Trophoblast cell (in vitro differentiated cells and primary cell): ENCODE data around the gene VENTX.

Experiments
- DNase-seq, 2 donors: peaks; one replicate each; pipeline ENCODE4 v3.0.0-alpha.2; 2016
- H2AFZ ChIP-seq: 2 replicates; pipeline ENCODE4 v1.6.1; 2013; ENCODE audit warnings: low read length, moderate library complexity, mild to moderate bottlenecking; ENCODE audit not compliant: insufficient read depth, poor library complexity
- H2AK5ac ChIP-seq: 2 replicates; pipeline ENCODE4 v1.6.1; 2013; ENCODE audit warnings: mild to moderate bottlenecking, low read length
- H2BK120ac ChIP-seq: 2 replicates; pipeline ENCODE4 v1.6.1; 2013; ENCODE audit warnings: low read length, mild to moderate bottlenecking, moderate library complexity; ENCODE audit not compliant: insufficient read depth, poor library complexity
- H2BK12ac ChIP-seq: 2 replicates; pipeline ENCODE4 v1.6.1; 2013; ENCODE audit warnings: mild to moderate bottlenecking, low read length, moderate library complexity
- H2BK5ac ChIP-seq: 2 replicates; pipeline ENCODE4 v1.6.1; 2013; ENCODE audit warnings: low read length, low read depth, moderate library complexity, mild to moderate bottlenecking; ENCODE audit not compliant: poor library complexity
- H3K14ac ChIP-seq: 2 replicates; pipeline ENCODE4 v1.6.1; 2013; ENCODE audit warnings: mild to moderate bottlenecking, low read length
- H3K18ac ChIP-seq: 2 replicates; pipeline ENCODE4 v1.6.1; 2013; ENCODE audit warnings: mild to moderate bottlenecking, low read length
- H3K23ac ChIP-seq: 2 replicates; pipeline ENCODE4 v1.6.1; 2013; ENCODE audit warnings: low read length
- H3K27ac ChIP-seq: 2 replicates; pipeline ENCODE4 v1.5.1; 2013; ENCODE audit warnings: low read depth, mild to moderate bottlenecking, inconsistent platforms, low read length, moderate library complexity
- H3K27me3 ChIP-seq: 2 replicates; pipeline ENCODE4 v1.6.1; 2013; ENCODE audit warnings: inconsistent platforms, mild to moderate bottlenecking, low read length, moderate library complexity; ENCODE audit not compliant: insufficient read depth
- H3K36me3 ChIP-seq, 2 experiments: 1 replicate in 1 of 2; 2 replicates in 1 of 2; pipeline ENCODE4 v1.6.1; 2013; ENCODE audit warnings: low read length in 2 of 2, mild to moderate bottlenecking in 2 of 2, moderate library complexity in 1 of 2; ENCODE audit not compliant: insufficient read depth in 2 of 2, control insufficient read depth in 1 of 2
- H3K4ac ChIP-seq: 2 replicates; pipeline ENCODE4 v1.6.1; 2013; ENCODE audit warnings: low read depth, mild to moderate bottlenecking, low read length, moderate library complexity
- H3K4me1 ChIP-seq, 2 experiments: 1 replicate in 1 of 2; 2 replicates in 1 of 2; pipeline ENCODE4 v1.6.1; 2013; ENCODE audit warnings: low read length in 2 of 2, mild to moderate bottlenecking in 2 of 2, moderate library complexity in 1 of 2; ENCODE audit not compliant: insufficient read depth in 2 of 2, control insufficient read depth in 1 of 2
- H3K4me2 ChIP-seq: 2 replicates; pipeline ENCODE4 v1.6.1; 2013; ENCODE audit warnings: inconsistent platforms, mild to moderate bottlenecking, low read length, moderate library complexity
- H3K4me3 ChIP-seq: 2 replicates; pipeline ENCODE4 v1.5.1; 2013; ENCODE audit warnings: mild to moderate bottlenecking, low read depth, low read length, inconsistent platforms
- H3K79me1 ChIP-seq: one replicate; pipeline ENCODE4 v1.6.1; 2013; ENCODE audit warnings: low read length
- H3K79me2 ChIP-seq: 2 replicates; pipeline ENCODE4 v1.6.1; 2013; ENCODE audit warnings: low read length, mild to moderate bottlenecking; ENCODE audit not compliant: control insufficient read depth, insufficient read depth, poor library complexity
- H3K9ac ChIP-seq: 2 replicates; pipeline ENCODE4 v1.6.1; 2013; ENCODE audit warnings: mild to moderate bottlenecking, low read length
- H3K9me3 ChIP-seq: 2 replicates; pipeline ENCODE4 v1.6.1; 2013; ENCODE audit warnings: low read depth, mild to moderate bottlenecking, control low read depth, inconsistent platforms, low read length; ENCODE audit not compliant: insufficient read depth
- H4K12ac ChIP-seq: 2 replicates; pipeline ENCODE4 v1.6.1; 2013; ENCODE audit warnings: low read depth, mild to moderate bottlenecking, low read length, moderate library complexity
- H4K8ac ChIP-seq: 2 replicates; pipeline ENCODE4 v1.6.1; 2013; ENCODE audit warnings: low read depth, mild to moderate bottlenecking, low read length, moderate library complexity
- H4K91ac ChIP-seq: one replicate; pipeline ENCODE4 v1.6.1; 2013; ENCODE audit warnings: low read depth, mild to moderate bottlenecking, low read length, moderate library complexity
- WGBS: extraction: QIAGEN DNeasy Blood & Tissue Kit; methylation state at CpG from one replicate; pipeline ENCODE4 v1.1.7; 2013; ENCODE audit warnings: missing lambda C conversion rate; ENCODE audit not compliant: insufficient read length, insufficient coverage; ENCODE audit errors: extremely low coverage; 5-methylcytosine and 5-hydroxymethylcytosine counted together

The VENTX gene

DNA sequence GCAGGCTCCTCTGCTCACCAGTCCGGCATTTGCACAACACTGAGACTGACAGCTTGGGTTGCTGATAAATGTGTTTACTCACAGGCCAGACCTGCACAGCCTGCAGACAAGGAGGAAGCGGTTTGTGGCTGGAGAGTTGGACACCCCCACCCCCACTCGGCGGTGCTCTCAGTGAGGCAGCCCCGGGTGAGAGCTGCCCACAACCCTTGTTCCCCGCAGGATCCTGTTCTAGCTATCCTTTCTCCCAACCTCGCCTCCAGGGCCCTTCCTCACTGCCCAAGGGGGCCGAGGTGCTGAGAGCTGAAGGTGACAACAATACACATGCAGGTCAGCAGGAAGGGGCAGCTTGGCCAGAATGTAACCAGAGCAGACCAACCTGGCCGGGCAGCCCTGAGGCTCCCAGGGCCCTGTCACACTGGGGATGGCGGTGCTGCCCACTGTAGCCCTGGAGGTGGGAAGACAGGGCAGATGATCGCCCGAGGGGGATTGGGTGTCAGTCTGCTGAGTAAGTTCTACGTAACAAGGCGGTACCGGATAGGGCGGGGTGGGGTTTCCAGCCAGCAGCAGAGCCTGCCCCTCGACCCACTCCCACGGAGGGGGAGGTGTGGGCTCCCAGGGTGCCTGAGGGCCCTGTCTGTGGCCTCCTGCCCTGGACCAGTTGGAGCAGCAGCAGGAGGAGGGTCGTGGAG, 41.1 kb downstream of the VENTX start:
- Histone ChIP-seq H3K27me3 (no peaks in the 10 kb centered on the region), H3K4me3 (no peak overlapping the region), H3K4me1 (peaks cover 35 to 41% of the 10 kb centered on the region in 2 experiments), H3K4me2 (peak overlapping the region; percentile 48), H3K4ac (no peak overlapping the region), H3K79me1 (peaks cover 21% of the 10 kb centered on the region), H3K14ac (peak overlapping the region; percentile 8), H4K91ac (peak overlapping the region; percentile 52), H3K9ac (no peak overlapping the region), H3K23ac (no peak overlapping the region), H3K36me3 (peaks cover 38 to 39% of the 10 kb centered on the region in 2 experiments), H2BK120ac (no peak overlapping the region), H3K79me2 (peaks cover 3% of the 10 kb centered on the region), H4K12ac (no peak overlapping the region), H2AK5ac (no peak overlapping the region), H2AFZ (no peak overlapping the region), H3K27ac (peak overlapping the region; percentile 77), H3K9me3 (no peaks in the 10 kb centered on the region), H2BK12ac (no peak overlapping the region), H2BK5ac (peak overlapping the region; percentile 7), H4K8ac (peak overlapping the region; percentile 20), H3K18ac (peak overlapping the region; percentile 0)
- peak; percentile 99 for DNase-seq
- WGBS, result no CpG with 5 or more reads among the region's 19 CpGs

DNA sequence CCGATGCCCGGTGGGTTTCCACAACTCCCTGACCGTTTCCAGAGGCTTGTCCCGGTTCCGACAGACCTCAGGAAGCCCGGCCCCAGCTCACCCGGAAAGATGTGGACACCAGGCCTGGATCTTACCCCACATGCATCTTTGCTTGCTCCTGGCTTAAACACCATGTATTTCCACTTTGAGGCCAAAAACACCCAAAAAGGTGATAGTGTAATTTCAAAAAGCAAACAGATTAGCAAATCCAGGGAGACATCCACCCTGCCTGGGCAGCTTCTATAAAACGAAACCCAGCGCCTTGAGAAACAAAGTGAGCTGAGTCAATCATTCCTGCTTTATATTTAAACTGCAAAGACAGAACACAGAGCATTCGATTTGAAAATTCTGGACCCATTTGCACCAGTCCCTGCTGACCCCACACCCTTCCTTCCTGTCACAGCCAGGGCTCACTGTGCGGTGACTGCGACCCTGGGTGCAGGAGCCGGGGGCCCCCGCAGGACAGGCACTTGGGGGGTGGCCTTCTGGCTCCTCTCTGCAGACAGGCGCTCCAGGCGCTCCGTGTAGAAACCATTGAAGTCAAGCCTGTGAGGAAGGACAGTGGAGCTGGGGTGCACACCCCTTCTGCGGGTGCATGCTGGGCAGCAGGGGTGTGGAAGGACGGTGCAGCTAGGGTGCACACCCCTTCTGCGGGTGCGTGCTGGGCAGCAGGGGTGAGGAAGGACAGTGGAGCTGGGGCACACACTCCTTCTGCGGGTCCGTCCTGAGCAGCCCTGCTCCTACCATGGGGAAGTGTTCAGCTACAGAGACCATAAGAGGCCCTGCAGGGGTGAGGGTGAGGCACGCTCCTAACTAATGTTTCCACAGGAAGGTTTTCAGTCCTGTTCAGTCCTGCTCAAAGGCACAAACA, 41.9 kb downstream of the VENTX start:
- H3K27ac ChIP-seq, result peak overlapping the region; percentile 77

DNA sequence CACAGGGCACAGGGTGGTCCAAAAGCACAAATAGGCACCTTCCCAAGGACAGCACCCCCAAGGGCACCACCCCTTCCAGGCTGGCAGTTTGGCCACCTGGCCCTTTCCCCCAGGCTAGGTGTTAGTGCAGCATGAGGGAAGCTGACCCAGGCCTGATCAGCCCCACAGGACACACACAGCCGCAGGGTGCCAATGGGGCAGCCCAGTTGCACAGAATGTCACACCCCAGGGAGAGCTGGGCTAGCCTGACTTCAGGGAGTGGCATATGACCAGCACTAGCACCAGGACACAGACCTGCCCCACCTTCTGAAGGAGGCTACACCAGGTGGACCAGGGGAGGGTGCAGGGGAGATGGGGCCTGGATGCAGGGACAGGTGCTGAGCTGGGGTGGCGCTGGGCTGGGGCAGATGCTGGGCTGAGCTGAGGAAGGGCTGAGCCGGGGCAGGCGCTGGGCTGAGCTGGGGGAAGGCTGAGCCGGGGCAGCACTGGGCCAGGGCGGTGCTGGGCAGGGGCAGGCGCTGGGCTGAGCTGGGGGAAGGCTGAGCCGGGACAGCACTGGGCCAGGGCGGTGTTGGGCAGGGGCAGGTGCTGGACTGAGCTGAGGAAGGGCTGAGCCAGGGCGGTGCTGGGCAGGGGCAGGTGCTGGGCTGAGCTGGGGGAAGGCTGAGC, 42.9 kb downstream of the VENTX start:
- Histone ChIP-seq H4K12ac (no peak overlapping the region), H2BK120ac (no peak overlapping the region), H3K9me3 (no peaks in the 10 kb centered on the region), H2BK5ac (no peak overlapping the region), H3K18ac (no peak overlapping the region), H3K4me3 (no peak overlapping the region), H2AK5ac (no peak overlapping the region), H3K27me3 (no peaks in the 10 kb centered on the region), H2BK12ac (no peak overlapping the region), H3K79me1 (peaks cover 16% of the 10 kb centered on the region), H3K4ac (no peak overlapping the region), H4K8ac (no peak overlapping the region), H3K23ac (no peak overlapping the region), H3K9ac (no peak overlapping the region), H3K36me3 (peaks cover 54 to 57% of the 10 kb centered on the region in 2 experiments), H3K4me1 (peaks cover 35 to 37% of the 10 kb centered on the region in 2 experiments), H3K4me2 (no peak overlapping the region), H4K91ac (no peak overlapping the region), H2AFZ (no peak overlapping the region), H3K79me2 (peaks cover 3% of the 10 kb centered on the region), H3K14ac (no peak overlapping the region), H3K27ac (no peak overlapping the region)
- no peak for DNase-seq
- WGBS, result no CpG with 5 or more reads among the region's 10 CpGs

More for the DNA sequence above, 41.9 kb downstream of the VENTX start:
- H3K79me2 ChIP-seq, result peaks cover 3% of the 10 kb centered on the region
- peaks cover 35 to 40% of the 10 kb centered on the region in 2 experiments for H3K4me1 ChIP-seq
- H3K4ac ChIP-seq, result no peak overlapping the region
- peaks cover 18% of the 10 kb centered on the region for H3K79me1 ChIP-seq
- H3K9me3 ChIP-seq, result no peaks in the 10 kb centered on the region
- H2AK5ac ChIP-seq, result no peak overlapping the region
- peak in 1 of 2 donors; percentile 23 for DNase-seq
- peak overlapping the region; percentile 48 for H3K4me2 ChIP-seq
- H2BK12ac ChIP-seq, result no peak overlapping the region
- H3K14ac ChIP-seq, result peak overlapping the region; percentile 8
- H2BK5ac ChIP-seq, result peak overlapping the region; percentile 7
- H4K91ac ChIP-seq, result peak overlapping the region; percentile 52
- no peak overlapping the region for H2AFZ ChIP-seq
- no peak overlapping the region for H3K4me3 ChIP-seq
- H3K27me3 ChIP-seq, result no peaks in the 10 kb centered on the region
- H4K8ac ChIP-seq, result peak overlapping the region; percentile 20
- H3K18ac ChIP-seq, result no peak overlapping the region
- no peak overlapping the region for H2BK120ac ChIP-seq
- H4K12ac ChIP-seq, result no peak overlapping the region
- peaks cover 45 to 48% of the 10 kb centered on the region in 2 experiments for H3K36me3 ChIP-seq
- H3K23ac ChIP-seq, result no peak overlapping the region
- no peak overlapping the region for H3K9ac ChIP-seq
- no CpG with 5 or more reads among the region's 24 CpGs for WGBS

DNA sequence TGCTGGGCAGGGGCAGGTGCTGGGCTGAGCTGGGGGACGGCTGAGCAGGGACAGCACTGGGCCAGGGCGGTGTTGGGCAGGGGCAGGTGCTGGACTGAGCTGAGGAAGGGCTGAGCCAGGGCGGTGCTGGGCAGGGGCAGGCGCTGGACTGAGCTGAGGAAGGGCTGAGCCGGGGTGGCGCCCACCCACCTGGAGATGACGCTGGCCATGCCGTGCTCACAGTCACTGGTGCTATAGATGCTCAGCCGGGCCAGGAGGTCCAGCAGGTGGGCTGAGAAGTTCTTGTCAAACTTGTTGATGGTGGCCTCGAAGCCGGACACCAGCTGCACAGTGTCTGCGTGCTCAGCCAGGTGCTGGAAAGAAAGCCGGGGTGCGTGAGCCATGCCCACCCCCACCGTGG, 43.4 kb downstream of the VENTX start:
- Histone ChIP-seq H3K4me1 (peaks cover 31 to 35% of the 10 kb centered on the region in 2 experiments), H2AK5ac (no peak overlapping the region), H4K91ac (no peak overlapping the region), H3K79me1 (peaks cover 15% of the 10 kb centered on the region), H3K79me2 (peaks cover 3% of the 10 kb centered on the region), H3K18ac (no peak overlapping the region), H3K27ac (no peak overlapping the region), H3K23ac (no peak overlapping the region), H3K4ac (no peak overlapping the region), H2BK12ac (no peak overlapping the region), H3K9me3 (no peaks in the 10 kb centered on the region), H3K14ac (no peak overlapping the region), H3K36me3 (peaks cover 56 to 61% of the 10 kb centered on the region in 2 experiments), H2AFZ (no peak overlapping the region), H4K8ac (no peak overlapping the region), H3K9ac (no peak overlapping the region), H3K27me3 (no peaks in the 10 kb centered on the region), H2BK120ac (no peak overlapping the region), H4K12ac (no peak overlapping the region), H3K4me2 (no peak overlapping the region), H3K4me3 (no peak overlapping the region), H2BK5ac (no peak overlapping the region)
- no CpG with 5 or more reads among the region's 15 CpGs for WGBS
- DNase-seq, result no peak
